Fibroblast of skin of right quadriceps (primary cell): Measurements from ENCODE around the gene ALMS1.
"Not testable (repeated sequence)": the region's sequence is repeated elsewhere in the genome, so short reads cannot be mapped to it uniquely, and the experiment has no call there.

ENCODE experiments used
- DNase-seq: peaks from one replicate; pipeline ENCODE4 v3.0.0-alpha.2; 2013

Gene ALMS1, protein sequence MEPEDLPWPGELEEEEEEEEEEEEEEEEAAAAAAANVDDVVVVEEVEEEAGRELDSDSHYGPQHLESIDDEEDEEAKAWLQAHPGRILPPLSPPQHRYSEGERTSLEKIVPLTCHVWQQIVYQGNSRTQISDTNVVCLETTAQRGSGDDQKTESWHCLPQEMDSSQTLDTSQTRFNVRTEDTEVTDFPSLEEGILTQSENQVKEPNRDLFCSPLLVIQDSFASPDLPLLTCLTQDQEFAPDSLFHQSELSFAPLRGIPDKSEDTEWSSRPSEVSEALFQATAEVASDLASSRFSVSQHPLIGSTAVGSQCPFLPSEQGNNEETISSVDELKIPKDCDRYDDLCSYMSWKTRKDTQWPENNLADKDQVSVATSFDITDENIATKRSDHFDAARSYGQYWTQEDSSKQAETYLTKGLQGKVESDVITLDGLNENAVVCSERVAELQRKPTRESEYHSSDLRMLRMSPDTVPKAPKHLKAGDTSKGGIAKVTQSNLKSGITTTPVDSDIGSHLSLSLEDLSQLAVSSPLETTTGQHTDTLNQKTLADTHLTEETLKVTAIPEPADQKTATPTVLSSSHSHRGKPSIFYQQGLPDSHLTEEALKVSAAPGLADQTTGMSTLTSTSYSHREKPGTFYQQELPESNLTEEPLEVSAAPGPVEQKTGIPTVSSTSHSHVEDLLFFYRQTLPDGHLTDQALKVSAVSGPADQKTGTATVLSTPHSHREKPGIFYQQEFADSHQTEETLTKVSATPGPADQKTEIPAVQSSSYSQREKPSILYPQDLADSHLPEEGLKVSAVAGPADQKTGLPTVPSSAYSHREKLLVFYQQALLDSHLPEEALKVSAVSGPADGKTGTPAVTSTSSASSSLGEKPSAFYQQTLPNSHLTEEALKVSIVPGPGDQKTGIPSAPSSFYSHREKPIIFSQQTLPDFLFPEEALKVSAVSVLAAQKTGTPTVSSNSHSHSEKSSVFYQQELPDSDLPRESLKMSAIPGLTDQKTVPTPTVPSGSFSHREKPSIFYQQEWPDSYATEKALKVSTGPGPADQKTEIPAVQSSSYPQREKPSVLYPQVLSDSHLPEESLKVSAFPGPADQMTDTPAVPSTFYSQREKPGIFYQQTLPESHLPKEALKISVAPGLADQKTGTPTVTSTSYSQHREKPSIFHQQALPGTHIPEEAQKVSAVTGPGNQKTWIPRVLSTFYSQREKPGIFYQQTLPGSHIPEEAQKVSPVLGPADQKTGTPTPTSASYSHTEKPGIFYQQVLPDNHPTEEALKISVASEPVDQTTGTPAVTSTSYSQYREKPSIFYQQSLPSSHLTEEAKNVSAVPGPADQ (N-terminal part only)

DNA sequence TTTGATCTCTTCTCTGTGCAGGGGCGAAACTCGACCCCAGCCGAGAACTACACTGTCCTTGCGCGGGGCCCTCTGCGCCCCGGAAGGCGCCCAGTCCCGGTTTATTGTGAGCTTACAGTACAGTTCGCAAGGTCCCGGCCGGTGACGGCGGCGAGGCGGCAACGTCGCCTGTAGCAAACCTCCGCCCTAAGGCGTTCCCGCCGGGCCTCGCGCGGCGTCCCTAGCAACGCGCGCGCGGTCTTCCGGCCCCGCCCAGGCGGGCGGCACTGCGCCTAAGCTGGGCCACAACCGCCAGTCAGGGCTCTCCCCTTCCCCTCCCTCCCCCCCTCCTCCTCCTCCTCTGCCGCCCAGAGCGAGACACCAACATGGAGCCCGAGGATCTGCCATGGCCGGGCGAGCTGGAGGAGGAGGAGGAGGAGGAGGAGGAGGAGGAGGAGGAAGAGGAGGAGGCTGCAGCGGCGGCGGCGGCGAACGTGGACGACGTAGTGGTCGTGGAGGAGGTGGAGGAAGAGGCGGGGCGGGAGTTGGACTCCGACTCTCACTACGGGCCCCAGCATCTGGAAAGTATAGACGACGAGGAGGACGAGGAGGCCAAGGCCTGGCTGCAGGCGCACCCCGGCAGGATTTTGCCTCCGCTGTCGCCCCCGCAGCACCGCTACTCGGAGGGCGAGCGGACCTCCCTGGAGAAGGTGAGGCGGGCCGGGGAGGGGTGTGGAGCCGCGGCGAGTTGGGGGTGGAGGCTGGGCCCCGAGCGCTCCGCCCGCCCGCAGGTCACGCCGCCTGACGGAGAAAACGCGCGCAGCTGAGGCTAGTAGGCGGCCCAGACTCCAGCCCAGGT, at the start of gene ALMS1:
ALMS1 (plus strand) TSS at position 333 of the 838 bp plus-strand sequence; CDS start at position 366, 33 bp downstream.
- DNase-seq, result peak; percentile 90

DNA sequence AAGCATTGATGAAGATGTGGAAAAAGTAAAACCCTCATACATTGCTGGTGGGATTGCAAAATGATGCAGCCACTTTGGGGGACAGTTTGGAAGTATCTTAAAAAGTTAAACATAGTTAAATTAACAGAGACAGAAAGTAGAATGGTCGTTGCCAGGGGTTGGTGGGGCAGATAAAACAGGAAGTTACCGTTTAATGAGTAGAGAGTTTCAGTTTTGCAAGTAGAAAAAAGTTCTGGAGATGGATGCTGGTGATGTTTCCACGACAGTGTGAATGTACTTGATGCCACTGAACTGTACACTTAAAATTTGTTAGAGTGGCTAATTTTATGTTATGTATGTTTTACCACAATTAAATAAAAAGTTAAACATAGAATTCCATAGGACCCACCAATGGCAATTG, 47.8 kb upstream of the ALMS1 start:
- DNase-seq, result no peak

DNA sequence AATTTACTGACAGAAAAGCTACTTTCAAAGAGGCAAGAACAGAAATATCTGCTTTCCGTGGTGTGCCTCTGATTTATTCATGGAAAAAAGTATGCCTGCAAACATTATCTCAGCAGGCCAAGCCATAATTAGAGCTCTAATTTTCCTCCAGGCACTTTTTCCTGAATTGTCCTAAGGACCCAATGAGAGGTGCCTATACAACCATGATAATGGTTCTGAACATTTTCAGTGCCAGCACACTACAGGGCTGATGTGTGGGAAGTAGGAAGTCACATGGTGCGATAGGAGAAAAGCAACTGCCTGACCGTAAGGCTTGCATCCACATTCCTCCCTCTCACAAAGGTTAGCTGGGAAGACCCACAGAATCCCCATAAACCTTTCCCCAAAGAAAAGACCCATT, 46.4 kb upstream of the ALMS1 start:
- no peak for DNase-seq

DNA sequence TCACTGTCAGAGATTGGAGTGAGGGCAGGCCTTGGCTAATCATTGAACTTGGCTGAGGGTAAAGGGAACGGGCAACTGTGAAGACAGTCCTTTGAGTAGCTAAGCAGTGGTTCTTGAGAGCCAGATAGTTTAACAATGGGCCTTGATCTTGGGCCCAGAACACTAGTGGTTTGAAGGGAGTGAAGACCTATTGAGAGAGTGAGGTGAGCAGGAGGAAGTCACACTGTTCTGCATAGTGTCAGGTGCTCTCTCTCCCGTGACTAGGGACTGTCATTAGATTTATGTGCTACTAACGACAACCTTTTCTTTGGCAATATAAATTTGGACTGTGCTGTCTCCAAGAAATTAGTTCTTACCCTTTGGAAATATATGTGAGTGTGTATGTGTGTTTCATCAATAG, 44.6 kb upstream of the ALMS1 start:
- no peak for DNase-seq

DNA sequence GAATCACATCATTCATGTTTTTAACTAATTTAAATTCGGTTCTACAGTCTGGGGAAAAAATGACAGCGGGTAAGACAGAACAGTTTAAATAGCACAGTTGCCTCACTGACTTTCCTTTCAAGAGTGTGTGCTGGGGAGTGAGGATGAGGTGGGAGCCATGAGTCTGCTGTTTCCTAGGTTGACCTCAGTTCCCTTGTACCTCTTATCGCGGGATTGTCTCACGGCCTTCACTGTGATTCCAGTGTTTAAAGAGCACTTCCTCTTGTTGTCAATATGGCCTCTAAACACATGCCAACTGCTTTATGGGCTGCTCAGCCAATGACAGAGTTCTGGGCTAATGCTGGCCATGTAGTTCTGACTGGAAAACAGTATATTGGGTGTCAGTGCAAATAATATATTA, 41.6 kb upstream of the ALMS1 start:
- DNase-seq, result no peak

DNA sequence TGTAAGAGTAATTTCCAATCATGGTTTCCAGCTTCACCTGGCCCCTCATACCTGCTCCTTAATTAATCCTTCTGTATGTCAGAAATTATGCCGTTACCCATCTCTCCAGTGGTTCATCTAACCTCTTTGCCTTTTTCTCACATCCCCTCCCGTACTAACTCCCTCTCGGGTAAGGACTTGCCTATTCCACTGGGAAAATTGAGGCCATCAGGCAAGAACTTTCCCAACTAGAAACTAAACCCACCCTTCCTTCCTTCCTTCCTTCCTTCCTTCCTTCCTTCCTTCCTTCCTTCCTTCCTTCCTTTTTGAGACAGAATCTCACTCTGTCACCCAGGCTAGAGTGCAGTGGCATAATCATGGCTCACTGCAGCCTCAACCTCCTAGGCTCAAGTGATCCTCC, 40.9 kb upstream of the ALMS1 start:
- not testable (repeated sequence) for DNase-seq

DNA sequence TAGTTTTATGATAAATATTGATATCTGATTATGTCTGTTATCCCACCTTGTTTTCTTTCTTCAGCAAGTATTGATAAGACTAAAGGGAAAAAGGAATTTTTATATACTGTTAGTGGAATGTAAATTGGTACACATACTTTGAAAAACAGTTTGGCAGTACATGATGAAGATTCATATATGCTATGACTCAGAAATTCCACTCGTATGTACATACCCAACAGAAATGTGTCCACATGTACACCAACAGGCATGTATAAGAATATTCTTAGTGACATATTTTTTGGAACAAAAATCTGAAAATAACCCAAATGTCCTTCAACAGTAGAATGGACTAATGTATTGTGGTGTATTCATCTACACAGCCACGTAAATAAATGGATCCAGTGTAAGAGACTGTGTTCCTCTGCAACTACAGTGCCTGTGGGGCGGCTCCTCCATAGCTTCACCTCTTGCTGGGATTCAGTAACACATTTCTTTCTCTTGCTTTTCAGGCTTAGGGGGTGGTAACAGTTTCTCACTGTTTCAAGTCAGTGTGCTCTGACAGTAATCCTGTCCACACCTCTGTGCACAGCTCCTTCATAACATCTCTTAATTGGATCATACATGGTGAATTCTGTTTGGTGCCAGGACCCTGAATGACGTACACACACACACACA, 35.5 kb upstream of the ALMS1 start:
- no peak for DNase-seq

DNA sequence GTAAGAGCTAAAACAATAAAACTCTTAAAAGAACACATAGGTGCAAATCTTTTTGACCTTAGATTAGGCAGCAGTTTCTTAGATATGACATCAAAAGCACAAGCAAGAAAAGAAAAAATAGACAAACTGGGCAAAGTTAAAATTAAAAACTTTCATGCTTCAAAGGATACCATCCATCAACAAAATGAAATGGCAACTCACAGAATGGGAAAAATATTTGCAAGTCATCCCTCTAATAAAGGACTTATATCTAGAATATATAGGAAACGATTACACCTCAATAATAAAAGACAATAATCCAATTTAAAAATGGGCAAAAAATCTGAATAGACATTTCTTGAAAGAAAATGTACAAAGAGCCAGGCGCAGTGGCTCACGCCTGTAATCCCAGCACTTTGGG, 29.5 kb upstream of the ALMS1 start:
- DNase-seq, result no peak

DNA sequence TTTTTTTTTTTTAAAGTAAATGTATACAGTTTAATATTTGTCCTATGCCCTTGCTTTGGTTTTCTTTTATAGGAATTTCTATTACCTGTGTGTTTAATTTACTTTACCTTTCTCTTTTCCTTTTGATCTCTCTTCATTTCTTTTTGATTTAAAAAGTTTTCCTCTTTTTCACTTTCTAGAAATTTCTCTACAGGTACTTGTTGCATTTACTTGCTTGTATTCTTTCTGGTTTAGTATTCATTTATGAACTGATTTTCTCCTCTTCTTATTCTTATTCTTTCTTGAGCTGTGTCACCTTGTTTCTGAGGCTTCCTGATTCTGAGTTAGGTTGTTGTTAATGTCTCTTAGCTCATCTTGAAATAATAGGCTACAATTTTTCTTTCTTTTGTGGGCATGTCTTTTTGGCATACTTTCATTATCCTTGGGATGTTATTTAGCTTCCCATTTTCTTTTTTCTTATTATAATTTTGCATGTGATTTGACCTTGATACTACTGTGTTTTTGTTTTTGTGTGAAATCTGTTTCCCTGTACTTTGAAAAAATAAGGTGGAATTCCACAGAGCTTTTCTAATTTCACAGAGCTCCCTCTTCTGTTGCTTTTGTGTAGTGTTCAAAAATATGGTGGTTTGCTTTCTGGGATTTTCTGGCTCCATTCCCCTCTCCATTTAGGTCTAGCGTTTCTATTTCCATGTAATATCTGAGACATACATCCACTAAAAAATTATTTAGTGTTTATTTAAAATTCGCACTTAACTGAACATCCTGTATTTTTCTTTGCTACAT, 25.5 kb upstream of the ALMS1 start:
- no peak for DNase-seq

DNA sequence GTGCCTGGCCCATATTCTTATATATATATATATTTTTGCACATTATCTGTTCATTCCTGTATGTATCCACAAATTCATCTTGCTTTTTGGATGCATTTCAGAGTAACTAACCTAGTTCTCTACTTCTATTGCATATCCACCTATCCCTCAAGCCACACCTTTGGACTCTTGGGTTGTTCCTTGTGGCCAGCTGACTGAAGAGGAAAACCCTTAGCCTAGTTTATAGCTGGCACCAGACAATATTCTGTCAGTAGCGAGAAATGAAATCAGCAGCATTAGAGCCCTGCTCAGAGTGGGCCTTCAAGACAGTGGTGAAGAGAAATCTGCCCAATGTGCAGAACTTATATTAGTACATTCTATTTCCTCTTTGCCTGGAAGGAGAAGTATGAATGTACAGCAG, 19.6 kb upstream of the ALMS1 start:
- DNase-seq, result no peak

DNA sequence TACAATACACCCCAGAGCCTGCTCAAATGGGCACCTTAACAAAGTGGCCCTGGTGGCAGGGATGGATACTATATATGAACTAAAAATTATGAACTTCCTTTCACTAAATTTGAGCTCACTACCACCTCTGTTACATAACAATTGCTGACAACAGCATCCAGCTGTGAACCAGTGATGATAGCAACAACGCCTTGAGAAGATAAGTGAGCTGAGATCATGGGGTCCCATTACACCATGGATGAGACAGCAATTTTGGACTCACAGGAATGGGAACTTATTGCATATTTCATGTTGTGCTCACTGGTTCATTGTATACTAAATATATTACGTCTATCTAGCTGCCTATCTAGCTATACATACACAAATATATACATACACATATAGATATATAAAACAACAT, 16.9 kb upstream of the ALMS1 start:
- no peak for DNase-seq

DNA sequence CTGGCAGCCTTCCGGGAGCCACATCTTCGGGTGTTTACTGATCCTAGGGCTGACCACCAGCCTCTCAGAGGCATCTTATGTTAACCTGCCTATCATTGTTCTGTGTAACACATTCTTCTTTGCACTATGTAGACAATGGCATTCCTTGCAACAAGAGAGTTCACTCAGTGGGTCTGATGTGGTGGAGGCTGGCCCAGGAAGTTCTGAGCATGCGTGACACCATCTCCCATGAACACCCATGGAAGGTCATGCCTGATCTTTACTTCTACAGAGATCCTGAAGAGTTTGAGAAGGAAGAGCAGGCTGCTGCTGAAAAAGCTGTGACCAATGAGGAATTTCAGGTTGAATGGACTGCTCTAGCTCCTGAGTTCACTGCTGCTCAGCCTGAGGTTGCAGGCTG, 15.3 kb upstream of the ALMS1 start:
- no peak for DNase-seq

DNA sequence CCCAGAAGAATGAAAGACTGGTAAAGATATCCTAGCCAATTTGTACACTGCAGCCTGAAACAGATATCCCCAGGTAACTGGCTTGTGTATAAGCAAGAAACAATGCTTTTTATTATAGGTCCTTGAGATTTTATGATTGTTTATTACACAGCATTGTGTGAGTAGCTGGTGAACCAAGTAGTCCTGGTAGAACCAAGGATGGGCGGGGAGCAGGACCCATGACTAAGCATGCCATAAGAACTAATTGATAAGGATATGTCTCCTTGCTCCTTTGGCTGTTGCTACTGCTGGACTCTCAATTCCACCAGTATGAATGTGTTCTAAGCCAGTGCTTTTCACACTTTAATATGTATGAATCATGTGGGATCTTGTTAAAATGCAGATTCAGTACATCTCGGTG, 12.3 kb upstream of the ALMS1 start:
- DNase-seq, result no peak

DNA sequence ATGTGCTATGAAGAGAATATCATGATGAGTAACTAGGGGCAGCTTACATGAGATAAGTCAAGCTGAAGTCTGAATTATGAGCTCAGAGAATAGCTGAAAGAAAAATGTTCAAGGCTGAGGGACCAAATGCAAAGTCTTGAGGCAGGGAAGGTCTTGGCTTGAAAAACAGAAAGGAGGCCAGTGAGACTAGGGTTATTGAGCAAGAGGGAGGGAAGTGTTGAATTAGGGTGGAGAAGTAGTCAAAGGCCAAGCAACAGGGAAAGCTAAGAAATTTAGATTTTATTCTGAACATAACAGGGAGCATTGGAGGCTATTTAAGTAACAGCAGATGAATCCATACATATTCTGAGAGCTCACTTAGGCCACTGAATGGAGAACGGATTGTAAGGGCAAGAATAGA, 11.4 kb upstream of the ALMS1 start:
- no peak for DNase-seq

DNA sequence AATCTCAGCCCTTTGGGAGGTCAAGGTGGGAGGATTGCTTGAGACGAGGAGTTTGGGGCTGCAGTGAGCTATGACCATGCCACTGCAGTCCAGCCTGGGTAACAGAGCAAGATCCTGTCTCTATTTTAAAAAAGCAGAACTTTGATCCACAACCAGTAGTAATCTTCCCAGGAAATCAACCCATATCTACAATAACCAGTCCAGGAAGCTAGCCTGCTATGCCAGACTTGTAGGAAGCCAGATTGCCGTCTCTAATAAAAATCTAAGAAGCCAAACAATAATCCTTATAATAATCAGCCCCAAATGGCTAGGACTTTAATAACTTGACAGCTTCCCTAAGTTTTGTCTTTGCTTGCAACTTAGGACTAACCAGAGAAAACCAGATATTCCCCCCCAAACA, 9.0 kb upstream of the ALMS1 start:
- DNase-seq, result no peak

DNA sequence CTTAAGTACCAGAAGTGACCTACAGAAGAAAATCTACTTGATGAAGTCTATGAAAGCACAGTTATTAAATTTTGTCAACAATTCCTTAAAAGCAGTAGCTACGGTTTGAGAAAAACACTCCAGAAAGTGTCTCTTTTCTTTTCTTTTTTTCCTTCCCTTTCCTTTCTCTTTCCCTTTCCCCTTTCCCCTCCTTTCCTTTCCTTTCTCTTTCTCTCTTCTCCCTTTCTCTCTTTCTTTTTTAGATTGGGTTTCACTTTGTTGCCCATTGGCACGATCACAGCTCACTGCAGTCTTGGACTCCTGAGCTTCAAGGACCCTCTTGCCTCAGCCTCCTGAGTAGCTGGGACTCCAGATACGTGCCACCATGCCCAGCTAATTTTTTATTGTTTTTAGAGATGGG, 2.6 kb upstream of the ALMS1 start:
- no peak for DNase-seq

DNA sequence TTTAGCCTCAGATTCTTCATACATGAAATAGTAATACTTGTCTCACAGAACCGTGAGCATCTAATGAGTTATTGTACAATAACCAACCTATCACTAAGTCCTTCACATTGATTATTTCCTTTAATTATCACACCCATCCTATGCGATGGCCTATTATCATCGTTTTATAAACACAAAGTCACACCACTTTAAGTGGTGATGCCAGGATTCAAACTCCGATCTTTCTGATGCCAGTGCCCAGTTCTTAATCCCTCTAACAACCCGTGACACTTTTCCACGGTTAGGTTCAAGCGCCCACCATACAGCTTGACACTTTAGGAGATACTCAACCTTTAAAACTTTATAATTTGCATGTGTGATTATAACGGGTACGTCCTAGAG, 523 bp upstream of the ALMS1 start:
- DNase-seq, result no peak

DNA sequence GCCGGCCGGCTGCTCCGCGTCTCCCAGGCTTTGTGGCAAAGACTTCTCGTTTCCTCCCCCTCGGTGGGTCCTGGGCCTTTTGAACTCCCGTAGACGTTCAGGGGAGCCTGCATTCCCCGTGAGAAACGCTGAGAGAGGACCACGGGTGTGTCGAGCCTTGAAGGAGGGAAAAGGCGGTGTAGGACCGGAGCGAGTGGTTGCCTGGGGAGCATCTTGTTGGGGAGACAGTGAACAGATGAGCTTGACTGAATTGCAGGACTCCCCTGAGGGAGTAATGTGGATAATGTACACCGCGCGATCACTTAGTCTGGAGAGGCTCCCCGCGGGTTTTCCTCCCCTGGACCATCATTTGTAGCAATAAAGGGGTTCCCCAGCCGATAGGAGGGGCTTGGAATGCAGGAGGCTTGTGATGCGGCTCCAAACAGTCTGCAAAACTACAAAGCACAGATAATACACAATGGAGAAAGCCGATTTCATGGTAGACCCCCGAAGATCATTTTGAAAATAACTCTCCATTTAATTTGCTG, 769 bp downstream of the ALMS1 start:
- DNase-seq, result no peak

DNA sequence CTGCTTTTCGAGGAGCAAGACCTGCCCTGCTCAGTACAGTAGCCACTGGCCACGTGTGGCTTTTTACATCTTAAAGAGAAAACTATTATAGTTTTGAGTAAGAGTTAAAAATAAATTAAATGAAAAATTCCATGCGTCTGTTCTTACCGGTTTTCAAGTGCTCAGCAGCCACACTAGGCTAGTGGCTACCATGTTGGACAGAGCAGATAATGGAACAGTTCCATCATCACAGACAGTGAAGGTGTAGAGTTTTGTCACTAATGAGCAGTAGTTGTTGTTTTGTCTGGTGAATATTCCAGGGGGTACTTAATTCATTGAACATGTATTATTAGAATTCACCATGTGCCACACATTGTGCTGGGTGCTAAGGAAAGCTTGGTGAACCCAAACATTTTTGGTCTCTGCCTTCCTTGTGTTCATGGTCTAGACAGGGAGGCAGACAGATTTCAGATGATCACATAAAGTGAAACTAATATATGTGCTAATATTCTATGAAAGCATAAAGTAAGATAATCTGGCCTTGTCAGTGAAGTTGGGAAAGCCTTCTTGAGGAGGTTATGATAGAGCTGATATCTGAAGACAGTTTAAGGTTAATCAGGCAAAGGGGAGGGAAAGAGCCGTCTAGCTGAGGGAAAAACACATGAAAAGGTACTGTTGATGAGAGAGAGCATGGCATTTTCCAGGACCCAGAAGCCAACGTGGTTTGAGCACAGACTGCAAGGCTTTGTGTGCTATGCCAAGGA, 1.4 kb downstream of the ALMS1 start:
- DNase-seq, result no peak
